T-helper 22 cell (primary cell): ENCODE data around the gene CCDC167.

ENCODE experiments used
- DNase-seq: peaks from one replicate; pipeline ENCODE4 v3.0.0-alpha.2; 2020; ENCODE audit warnings: low read depth

CCDC167 gene

GRCh38 chr6:37499433-37500293 lies at the start of gene CCDC167:
Gene CCDC167 (minus strand): TSS chr6:37499893. CDS start chr6:37499863, 30 bp downstream.
- peak; percentile 95 for DNase-seq

GRCh38 chr6:37549154-37549553 lies 49.5 kb upstream of the CCDC167 start:
- DNase-seq, result no peak

GRCh38 chr6:37548067-37548674 lies 48.5 kb upstream of the CCDC167 start:
- no peak for DNase-seq

- no peak for DNase-seq
Measured at GRCh38 chr6:37547564-37548061, 47.9 kb upstream of the CCDC167 start.

- DNase-seq, result no peak
Measured at GRCh38 chr6:37546141-37546871, 46.6 kb upstream of the CCDC167 start.

- no peak for DNase-seq
Measured at GRCh38 chr6:37544530-37544929, 44.8 kb upstream of the CCDC167 start.

GRCh38 chr6:37543361-37543760 lies 43.7 kb upstream of the CCDC167 start:
- DNase-seq, result no peak

- DNase-seq, result no peak
Measured at GRCh38 chr6:37541346-37541745, 41.7 kb upstream of the CCDC167 start.

GRCh38 chr6:37540390-37540789 lies 40.7 kb upstream of the CCDC167 start:
- DNase-seq, result no peak

GRCh38 chr6:37540029-37540352 lies 40.3 kb upstream of the CCDC167 start:
- DNase-seq, result no peak

GRCh38 chr6:37539171-37540028 lies 39.7 kb upstream of the CCDC167 start:
- DNase-seq, result no peak

- DNase-seq, result no peak
Measured at GRCh38 chr6:37538107-37538506, 38.4 kb upstream of the CCDC167 start.

- no peak for DNase-seq
Measured at GRCh38 chr6:37537548-37537947, 37.9 kb upstream of the CCDC167 start.

- no peak for DNase-seq
Measured at GRCh38 chr6:37536491-37537190, 36.9 kb upstream of the CCDC167 start.

GRCh38 chr6:37535759-37536490 lies 36.2 kb upstream of the CCDC167 start:
- no peak for DNase-seq

- DNase-seq, result no peak
Measured at GRCh38 chr6:37535428-37535758, 35.7 kb upstream of the CCDC167 start.

GRCh38 chr6:37534893-37535292 lies 35.2 kb upstream of the CCDC167 start:
- no peak for DNase-seq

- no peak for DNase-seq
Measured at GRCh38 chr6:37532122-37532521, 32.4 kb upstream of the CCDC167 start.

- DNase-seq, result no peak
Measured at GRCh38 chr6:37531437-37532036, 31.8 kb upstream of the CCDC167 start.

GRCh38 chr6:37531026-37531425 lies 31.3 kb upstream of the CCDC167 start:
- DNase-seq, result no peak
